HUDEP-2 (cell line): ENCODE data around the gene ACTR3.
"Not testable (repeated sequence)": the region's sequence is repeated elsewhere in the genome, so short reads cannot be mapped to it uniquely, and the experiment has no call there.

Source experiments
- DNase-seq, 76 experiments: peaks; one replicate each; lab custom pipeline; 2025; ENCODE audit not compliant: unreplicated experiment in 76 of 76; lab: John Stamatoyannopoulos, UW

Gene ACTR3

DNA sequence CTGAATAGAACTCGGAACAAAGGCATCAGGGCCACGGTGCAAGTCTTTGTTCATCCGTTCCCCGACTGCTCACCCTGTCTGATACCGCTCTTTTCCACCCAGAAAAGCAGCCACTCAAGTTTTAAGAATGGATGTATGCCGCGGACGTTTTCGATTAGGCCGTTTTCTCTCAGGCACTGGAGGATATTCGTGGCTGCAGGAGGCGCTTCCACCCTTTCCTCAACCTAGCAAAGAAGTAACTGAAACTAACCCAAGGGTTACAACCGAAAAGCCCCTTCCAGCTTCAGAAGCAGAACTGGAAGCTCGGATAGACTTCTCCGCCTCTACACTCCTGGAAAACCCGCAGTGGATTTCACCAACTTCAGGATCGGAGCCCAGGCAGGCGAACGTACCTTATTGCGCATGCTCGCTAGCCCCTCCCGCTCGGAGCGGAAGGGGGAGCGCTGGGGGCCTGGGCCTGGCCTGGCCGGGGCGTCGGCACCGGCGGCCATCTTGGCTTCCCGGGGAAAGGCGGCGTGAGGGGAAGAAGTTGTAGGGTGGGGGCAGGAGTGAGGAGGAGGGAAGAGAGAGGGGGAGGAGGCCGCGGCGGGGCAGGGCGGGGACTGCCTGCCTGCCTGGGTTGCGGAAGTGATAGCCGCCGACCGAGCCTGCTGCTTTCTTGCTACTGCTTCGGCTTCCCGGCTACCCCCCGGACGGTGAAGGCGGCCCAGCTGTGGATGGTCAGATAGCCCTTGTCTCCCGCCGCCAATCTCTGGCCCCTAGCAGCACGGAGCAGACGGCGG is at the start of gene ACTR3:
Gene ACTR3, plus strand, starts transcription at position 619 of the 782 bp plus-strand sequence. CDS start 191 bp downstream, outside the sequence.
- DNase-seq = peak; percentile 47 to 98 (median 96)

DNA sequence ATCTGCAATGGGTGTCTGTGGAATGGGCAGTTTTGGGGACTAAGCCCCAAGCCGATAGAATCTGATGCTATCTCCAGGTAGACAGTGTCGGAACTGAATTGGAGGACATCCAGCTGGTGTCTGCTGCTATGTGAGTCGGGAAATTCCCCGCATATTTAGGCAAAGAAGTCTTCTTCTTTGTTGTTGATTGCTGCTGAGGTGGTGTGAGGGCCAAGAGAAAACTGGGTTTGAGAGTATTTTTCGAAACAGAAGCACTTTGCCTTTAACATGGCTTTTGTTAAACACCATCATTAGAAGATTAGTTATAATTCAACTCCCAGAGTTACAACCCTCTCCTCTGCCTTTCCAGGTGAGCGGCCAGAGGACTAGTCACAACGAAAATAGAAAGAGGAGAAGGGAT is 49.4 kb upstream of the ACTR3 start:
- no peak for DNase-seq

DNA sequence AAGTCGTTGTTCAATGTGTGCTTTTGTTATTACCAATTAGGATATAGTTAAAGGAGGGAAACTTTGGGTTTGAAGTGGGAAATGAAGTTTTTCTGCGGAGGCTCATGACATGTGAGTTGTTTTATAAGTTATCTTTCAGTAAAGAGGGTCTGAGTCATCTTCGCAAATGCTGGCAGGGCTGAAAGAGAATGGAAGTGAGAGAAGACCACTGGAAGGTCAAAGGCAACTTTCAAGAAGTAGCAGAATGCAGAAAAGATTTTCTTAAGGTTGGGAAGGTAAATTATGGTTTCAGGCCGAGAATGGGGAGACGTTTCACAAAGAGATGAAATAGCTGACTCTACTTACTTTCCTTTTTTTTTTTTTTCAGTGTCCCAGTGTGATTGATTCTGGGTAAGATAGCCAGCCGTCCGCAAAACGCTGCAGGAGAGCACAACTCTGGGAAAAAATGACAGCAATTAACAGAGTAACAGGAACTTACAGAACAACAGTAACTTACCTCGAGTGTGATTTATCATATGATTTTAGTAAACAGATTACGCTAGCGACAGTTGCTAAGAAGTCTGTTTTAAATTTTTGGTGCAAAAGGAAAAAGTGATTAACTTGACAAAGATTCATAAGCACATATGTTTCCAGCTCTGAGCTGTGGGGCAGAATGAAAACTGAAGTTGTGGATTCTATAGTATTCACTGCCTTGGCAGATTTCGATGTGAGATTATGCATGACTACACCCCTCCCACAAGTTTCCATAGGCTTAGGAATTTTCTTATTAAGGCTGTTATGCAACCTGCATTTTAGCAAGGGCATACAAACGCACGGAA is 46.8 kb upstream of the ACTR3 start:
- DNase-seq = no peak

- DNase-seq = not testable (repeated sequence)
Observed at GRCh38 chr2:113843737-113844050, 46.2 kb upstream of the ACTR3 start.

DNA sequence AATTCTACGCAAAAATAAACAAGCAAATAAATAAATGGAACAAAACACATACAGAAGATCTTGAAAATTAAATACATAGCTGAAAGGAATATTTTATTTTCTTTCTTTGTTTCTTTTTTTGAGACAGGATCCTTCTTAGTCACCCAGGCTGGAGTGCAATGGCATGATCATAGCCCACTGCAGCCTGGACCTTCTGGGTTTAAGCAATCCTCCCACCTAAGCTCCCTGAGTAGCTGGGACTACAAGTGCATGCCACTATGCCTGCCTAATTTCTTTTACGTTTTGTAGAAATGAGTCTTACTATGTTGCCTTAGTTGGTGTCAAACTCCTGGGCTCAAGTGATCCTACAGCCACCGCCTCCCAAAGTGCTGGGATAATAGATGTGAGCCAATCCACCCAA is 44.6 kb upstream of the ACTR3 start:
- no peak for DNase-seq

DNA sequence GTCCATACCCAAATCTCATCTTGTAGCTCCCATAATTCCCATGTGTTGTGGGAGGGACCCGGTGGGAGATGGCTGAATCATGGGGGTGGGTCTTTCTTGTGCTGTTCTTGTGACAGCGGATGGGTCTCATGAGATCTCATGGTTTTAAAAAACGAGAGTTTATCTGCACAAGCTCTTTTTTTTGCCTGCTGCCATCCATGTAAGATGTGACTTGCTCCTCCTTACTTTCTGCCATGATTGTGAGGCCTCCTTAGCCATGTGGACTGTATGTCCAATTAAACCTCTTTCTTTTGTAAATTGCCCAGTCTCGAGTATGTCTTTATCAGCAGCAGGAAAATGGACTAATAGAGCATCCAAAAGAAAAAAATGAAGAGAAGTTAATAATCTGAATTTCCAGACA is 44.1 kb upstream of the ACTR3 start:
- DNase-seq = not testable (repeated sequence)

- DNase-seq = no peak
Observed at GRCh38 chr2:113846429-113846828, 43.5 kb upstream of the ACTR3 start.

GRCh38 chr2:113847144-113847543 is 42.7 kb upstream of the ACTR3 start:
- peak in 1 of 76 experiments; percentile 9 for DNase-seq

DNA sequence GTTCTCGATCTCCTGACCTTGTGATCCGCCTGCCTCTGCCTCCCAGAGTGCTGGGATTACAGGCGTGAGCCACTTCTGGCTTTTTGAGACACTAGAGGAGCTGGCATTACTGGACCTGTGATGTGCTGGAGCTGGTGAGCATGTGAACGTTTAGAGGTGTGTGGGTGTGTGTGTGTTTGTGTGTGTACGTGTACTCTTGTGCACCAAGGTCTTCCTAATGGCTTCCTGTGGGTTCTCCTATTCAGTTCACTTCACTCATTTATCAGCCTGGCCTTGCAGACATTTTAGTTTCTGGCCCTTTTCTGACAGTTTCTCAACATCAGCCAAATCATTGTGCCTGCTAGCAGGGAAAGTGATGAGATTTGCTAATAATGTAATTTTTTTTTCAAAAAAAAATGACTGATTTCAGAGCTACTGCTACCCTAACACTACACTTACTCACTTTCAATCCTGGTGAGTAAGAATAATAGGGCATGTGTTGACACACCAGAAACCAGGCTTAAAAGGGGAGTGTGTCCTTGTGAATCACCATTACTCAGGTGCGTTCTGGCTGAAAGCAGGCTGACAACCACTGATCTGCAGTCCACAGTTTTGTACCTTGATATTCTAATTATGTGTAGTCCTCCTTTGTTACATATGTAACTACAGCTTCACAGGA is 41.0 kb upstream of the ACTR3 start:
- DNase-seq = no peak

DNA sequence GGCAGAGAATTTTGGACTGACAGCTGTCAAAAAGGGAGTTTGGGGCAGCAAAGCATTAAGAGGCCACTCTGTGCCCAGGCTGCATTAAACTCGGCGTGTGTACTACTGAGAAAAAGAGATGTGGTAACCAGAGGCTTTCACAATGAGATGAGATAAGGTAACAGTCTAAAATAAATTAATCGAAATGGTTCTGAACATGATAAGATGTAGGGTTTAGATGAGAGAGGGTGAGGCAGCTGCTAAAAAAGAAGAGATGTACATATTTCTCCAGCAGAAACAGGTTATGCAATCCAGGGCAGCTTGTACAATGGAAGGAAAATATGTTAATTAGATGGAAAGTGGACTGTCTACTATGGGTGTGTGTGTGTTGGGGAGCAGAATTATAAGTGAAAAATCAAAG is 39.2 kb upstream of the ACTR3 start:
- DNase-seq = no peak

GRCh38 chr2:113851640-113852039 is 38.2 kb upstream of the ACTR3 start:
- no peak for DNase-seq

GRCh38 chr2:113854208-113854607 is 35.7 kb upstream of the ACTR3 start:
- DNase-seq = no peak

GRCh38 chr2:113854970-113855740 is 34.7 kb upstream of the ACTR3 start:
- no peak for DNase-seq

DNA sequence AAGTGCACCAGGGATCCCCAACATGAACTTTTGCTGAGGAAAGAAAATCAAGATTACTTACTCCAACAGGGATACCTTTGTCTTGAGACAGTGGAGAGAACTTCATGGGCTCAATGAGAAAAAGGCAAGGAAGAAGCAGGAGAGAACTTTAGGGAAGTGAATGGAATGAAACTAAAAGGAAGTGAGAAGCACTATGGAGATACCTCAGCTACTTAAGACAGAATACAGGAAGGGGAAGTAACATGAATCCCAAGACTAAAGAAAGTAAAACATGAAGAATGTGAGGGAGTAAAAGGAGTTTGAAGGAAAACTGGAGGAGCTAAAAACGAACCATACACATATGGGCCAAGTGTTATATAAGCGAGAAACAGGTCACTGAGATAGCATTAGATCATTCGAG is 32.4 kb upstream of the ACTR3 start:
- no peak for DNase-seq

- no peak for DNase-seq
Observed at GRCh38 chr2:113858764-113859163, 31.1 kb upstream of the ACTR3 start.

DNA sequence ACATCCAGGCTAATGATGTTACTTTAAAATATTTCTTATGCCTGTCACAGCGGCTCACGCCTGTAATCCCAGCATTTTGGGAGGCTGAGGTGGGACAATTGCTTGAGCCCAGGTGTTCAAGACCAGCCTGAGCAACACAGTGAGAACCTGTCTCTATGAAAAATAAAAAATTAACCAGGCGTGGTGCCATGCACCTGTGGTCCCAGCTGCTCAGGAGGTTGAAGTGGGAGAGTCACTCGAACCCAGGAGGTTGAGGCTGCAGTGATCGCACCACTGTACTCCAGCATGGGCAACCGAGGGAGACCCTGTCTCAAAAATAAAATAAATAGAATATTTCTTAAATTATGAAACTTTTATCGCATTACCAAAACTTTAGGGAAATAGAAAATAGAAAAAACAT is 28.1 kb upstream of the ACTR3 start:
- DNase-seq = no peak

DNA sequence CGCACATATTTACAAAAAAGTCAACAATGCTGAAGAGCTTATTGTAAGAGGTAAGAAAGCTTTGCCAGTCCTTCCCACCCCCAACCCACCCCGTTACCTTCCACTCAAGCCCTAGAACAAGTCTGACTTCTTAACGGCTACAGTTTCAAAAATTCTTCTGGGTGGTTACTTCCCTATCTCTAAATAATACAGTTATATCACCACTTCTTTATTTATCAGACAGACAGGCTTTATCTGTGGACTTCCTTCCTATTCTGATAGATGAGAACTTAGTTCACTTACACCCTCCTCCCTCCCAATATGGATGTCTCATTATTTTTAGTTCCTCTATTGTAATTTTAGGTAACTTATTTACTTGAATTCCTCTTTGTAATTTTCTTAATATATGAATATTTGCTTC is 26.7 kb upstream of the ACTR3 start:
- DNase-seq = no peak

DNA sequence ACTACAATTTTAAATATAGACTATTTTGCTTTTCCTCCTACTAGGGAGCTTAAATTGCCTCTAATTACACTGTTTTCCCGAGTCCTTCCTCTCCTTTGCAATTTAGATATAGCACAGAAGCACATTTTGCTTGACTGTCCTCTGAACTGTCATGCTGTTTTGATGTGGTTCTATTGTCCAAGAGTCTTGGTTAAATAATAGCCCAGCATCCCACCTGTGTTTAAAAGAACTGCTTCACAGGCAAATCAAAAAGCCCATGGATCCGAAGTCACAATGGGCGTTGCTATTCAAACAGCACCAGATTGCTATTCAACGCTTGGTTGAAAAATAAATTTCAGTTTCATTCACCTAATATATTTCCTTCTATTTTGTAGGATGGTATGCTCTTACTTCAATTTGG is 22.3 kb upstream of the ACTR3 start:
- no peak for DNase-seq

GRCh38 chr2:113869253-113869652 is 20.6 kb upstream of the ACTR3 start:
- DNase-seq = no peak

DNA sequence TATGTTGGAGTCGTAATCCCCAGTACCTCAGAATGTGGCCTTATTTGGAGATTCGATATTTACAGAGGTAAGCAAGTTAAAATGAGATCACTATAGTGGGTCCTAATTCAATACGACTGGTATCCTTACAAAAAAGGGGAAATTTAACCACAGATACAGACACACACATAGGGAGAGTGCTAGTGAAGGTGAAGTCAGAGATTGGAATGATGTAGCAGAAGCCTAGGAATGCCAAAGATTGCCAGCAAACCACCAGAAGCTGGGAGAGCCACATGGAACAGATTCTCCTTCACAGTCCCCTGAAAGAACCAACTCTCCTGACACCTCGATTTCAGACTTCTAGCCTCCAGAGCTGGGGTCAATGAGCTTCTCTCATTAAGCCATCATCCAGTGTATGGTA is 17.7 kb upstream of the ACTR3 start:
- no peak for DNase-seq

- DNase-seq = no peak
Observed at GRCh38 chr2:113873867-113874266, 16.0 kb upstream of the ACTR3 start.
